GM12891 (cell line): ENCODE measurements around the gene ZDHHC18.

Experiments used
- DNase-seq: peaks from one replicate; pipeline ENCODE4 v3.0.0; 2011; ENCODE audit warnings: low spot score; ENCODE audit not compliant: insufficient read length
- FAIRE-seq: peaks from 2 replicates; lab custom pipeline; 2011; peaks lifted over from hg19 to GRCh38; lab: Jason Lieb, UNC
- PAX5 ChIP-seq: IDR thresholded peaks from 2 replicates; pipeline ENCODE4 v1.6.1; 2011; ENCODE audit warnings: low read length, moderate library complexity, mild to moderate bottlenecking; ENCODE audit not compliant: insufficient read depth, severe bottlenecking
- POLR2A ChIP-seq: IDR thresholded peaks from 2 replicates; pipeline ENCODE4 v1.6.1; 2011; ENCODE audit warnings: low read depth, low read length, control low read depth
- POLR2AphosphoS5 ChIP-seq: IDR thresholded peaks from 2 replicates; pipeline ENCODE4 v1.6.1; 2011; ENCODE audit warnings: low read depth, low read length, control low read depth
- POU2F2 ChIP-seq: IDR thresholded peaks from 2 replicates; pipeline ENCODE4 v1.6.1; 2011; ENCODE audit warnings: low read depth, mild to moderate bottlenecking, control low read depth, low read length, moderate library complexity
- SPI1 ChIP-seq: IDR thresholded peaks from 2 replicates; pipeline ENCODE4 v1.6.1; 2011; ENCODE audit warnings: low read depth, low read length, control low read depth
- TAF1 ChIP-seq: IDR thresholded peaks from 2 replicates; pipeline ENCODE4 v1.6.1; 2011; ENCODE audit warnings: low read depth, low read length, control low read depth

Gene ZDHHC18

GRCh38 chr1:26785611-26786436 is 40.7 kb upstream of the ZDHHC18 start:
- no peak for TF ChIP-seq PAX5
- TF ChIP-seq POLR2A, result no peak
- TF ChIP-seq SPI1, result peak; percentile 43; the same call in 1 of the 2 replicates
- no peak for FAIRE-seq
- DNase-seq, result no peak

- TF ChIP-seq POLR2A (peak; percentile 57), POLR2AphosphoS5 (peak; percentile 56; the same call in 1 of the 2 replicates), PAX5 (no peak), TAF1 (no peak), SPI1 (no peak), POU2F2 (peak; percentile 47; the same call in 1 of the 2 replicates)
- peak; percentile 93 for FAIRE-seq
- peak; percentile 48 for DNase-seq
Measured at GRCh38 chr1:26786437-26787380, 39.8 kb upstream of the ZDHHC18 start.

- no peak for FAIRE-seq
- DNase-seq, result peak; percentile 50
- TF ChIP-seq POLR2AphosphoS5, result 0 out of 2 replicates have a peak, but pooled peaks have one; percentile 44
- 0 out of 2 replicates have a peak, but pooled peaks have one; percentile 2 for TF ChIP-seq POLR2A
- peak; percentile 56; the same call in 1 of the 2 replicates for TF ChIP-seq TAF1
- no peak for TF ChIP-seq PAX5
Measured at GRCh38 chr1:26787381-26787705, 39.1 kb upstream of the ZDHHC18 start.

DNA sequence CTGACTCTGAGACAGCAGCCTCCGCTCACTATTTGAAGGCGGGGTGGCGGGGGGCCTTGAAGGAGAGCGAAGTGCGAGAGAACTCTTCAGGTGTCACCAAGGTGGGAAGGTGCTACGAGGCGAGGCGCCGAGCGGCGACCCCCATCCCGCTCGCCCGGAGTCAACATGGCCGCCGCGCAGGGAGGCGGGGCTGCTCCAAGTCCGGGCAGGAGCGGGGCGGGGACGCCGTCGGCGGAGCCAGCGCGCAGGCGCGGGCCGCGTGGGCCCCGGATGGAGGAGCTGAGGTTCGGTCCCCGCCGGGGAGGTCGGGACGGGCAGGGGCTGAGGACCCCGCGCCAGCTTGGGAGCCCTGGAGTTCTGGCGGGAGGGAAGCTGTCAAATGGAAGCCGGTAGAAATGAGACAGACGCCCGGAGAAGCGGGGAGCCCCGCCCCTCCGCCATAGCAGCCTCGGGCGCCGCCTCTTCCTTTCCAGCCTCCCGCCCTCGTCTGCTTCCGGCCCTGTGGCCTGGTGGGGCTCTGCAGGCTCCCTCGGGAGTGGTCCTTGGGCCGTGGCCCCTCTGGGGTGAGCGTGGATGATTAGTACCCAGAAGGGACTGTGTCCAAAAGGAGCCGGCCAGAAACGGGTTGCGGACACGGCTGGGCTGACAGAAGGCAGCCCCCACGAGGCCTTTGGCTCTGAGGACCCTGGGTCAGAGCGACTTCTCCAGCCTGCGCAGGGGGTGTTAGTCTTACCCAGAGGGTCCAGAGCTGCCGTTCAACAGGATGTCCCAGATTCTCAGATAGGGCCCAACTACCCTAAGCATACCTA is 38.6 kb upstream of the ZDHHC18 start, which contains the start of gene PIGV:
Gene PIGV, plus strand, starts transcription at position 245 of the 809 bp plus-strand sequence. CDS start 2,866 bp downstream, outside the sequence.
- peak; percentile 80 for DNase-seq
- peak; percentile 96 for FAIRE-seq
- TF ChIP-seq TAF1 (peak; percentile 11; the same call in 1 of the 2 replicates), POLR2A (peak; percentile 80; the same call in 1 of the 2 replicates), POLR2AphosphoS5 (peak; percentile 81), PAX5 (no peak), POU2F2 (no peak), SPI1 (no peak)

GRCh38 chr1:26788515-26788785 is 38.0 kb upstream of the ZDHHC18 start:
- TF ChIP-seq POLR2A (no peak), POLR2AphosphoS5 (peak; percentile 17; the same call in 1 of the 2 replicates)
- DNase-seq (no peak), FAIRE-seq (no peak)

DNA sequence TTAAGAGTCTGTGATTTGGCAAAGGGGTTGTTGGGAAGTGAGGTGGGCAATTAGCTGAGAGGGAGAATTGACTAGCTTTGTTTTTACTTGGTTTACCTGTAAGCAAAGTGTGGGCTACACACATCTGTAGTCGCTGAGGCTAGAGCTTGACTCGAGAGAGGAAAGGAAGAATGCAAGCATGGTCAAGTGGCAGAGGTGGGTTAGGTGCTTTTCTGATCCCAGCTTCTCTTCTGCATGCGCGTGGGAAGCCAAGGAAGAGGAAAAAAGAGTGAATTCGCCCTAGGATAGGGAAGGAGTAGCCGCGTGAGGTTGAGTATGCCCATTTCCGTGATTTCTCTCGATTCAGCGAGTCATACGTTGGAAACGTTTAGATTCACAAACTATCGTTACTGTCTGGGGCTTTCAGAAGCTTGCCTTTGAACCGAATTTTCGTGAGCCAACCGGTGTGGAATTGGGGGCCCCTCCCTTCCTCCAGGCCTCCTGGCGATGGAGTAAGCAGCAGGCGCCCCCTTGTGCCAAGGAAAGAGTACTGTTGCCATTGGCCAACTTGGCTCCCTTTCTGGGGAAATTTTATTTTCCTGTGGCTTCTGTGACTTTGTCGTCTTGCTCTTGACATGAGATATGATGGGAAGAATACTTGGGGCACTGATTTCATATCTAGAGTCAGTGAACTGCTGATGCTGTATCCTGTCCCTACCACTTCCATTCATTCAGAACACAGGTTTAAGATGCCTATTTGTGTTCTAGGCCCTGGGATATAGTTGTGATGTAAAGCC is 37.5 kb upstream of the ZDHHC18 start:
- DNase-seq (peak; percentile 68), FAIRE-seq (peak; percentile 84)
- no peak for TF ChIP-seq POLR2AphosphoS5
- TF ChIP-seq POLR2A, result peak; percentile 73; the same call in 1 of the 2 replicates
- TF ChIP-seq TAF1, result peak; percentile 38; the same call in 1 of the 2 replicates
- TF ChIP-seq SPI1, result no peak
- 0 out of 2 replicates have a peak, but pooled peaks have one; percentile 21 for TF ChIP-seq POU2F2

- FAIRE-seq, result no peak
- no peak for DNase-seq
- TF ChIP-seq POU2F2, result no peak
- no peak for TF ChIP-seq PAX5
Measured at GRCh38 chr1:26789612-26789865, 36.9 kb upstream of the ZDHHC18 start.

GRCh38 chr1:26789931-26790330 is 36.6 kb upstream of the ZDHHC18 start:
- FAIRE-seq (no peak), DNase-seq (no peak)
- TF ChIP-seq POLR2AphosphoS5 (no peak), POLR2A (no peak), POU2F2 (no peak), PAX5 (no peak), TAF1 (no peak), SPI1 (no peak)

DNA sequence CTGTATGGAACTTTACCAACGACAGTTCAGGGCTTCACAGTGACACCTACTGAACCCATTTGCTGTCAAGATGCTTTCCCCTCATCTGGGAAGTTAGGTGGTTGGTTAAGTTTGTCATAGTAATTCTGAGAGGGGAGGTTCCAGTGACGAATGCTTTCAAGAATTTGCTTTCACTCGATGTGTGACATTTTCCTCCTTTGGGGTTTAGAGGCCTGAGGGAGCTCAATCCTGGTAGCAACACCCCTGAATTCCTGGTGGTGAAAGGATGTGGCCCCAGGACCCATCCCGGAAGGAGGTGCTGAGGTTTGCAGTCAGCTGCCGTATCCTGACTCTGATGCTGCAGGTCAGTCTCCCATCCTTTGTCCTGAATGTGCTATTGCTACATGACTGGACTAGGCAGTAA is 35.9 kb upstream of the ZDHHC18 start:
- DNase-seq (no peak), FAIRE-seq (peak; percentile 78)
- TF ChIP-seq PAX5 (no peak), POLR2A (no peak), SPI1 (no peak), POU2F2 (no peak), POLR2AphosphoS5 (no peak), TAF1 (no peak)
